GM12892 (cell line): ENCODE results near the gene MVB12B.

Experiments
- POLR2A ChIP-seq: IDR thresholded peaks from 2 replicates; pipeline ENCODE4 v1.6.1; 2011; ENCODE audit warnings: low read depth, low read length, control low read depth
- POLR2AphosphoS5 ChIP-seq: IDR thresholded peaks from 2 replicates; pipeline ENCODE4 v1.6.1; 2011; ENCODE audit warnings: low read depth, low read length, control low read depth
- TAF1 ChIP-seq: IDR thresholded peaks from 2 replicates; pipeline ENCODE4 v1.6.1; 2011; ENCODE audit warnings: low read depth, mild to moderate bottlenecking, control low read depth, low read length, borderline replicate concordance

GRCh38 chr9:126291925-126292324 lies 34.7 kb upstream of the MVB12B start:
- TF ChIP-seq TAF1 (no peak), POLR2A (no peak), POLR2AphosphoS5 (no peak)
